HG03066 (cell line): ENCODE results near the gene RCCD1.
A peak's percentile ranks its signal among the peaks of the same experiment; 100 is the strongest.
"Not testable (repeated sequence)": the region's sequence is repeated elsewhere in the genome, so short reads cannot be mapped to it uniquely, and the experiment has no call there.

Experiments
- ATAC-seq: cut with Tn5 transposase; IDR thresholded peaks from one replicate; pipeline ENCODE4 v1.9.1; 2021; ENCODE audit warnings: low read depth; ENCODE audit not compliant: unreplicated experiment

RCCD1 gene, protein sequence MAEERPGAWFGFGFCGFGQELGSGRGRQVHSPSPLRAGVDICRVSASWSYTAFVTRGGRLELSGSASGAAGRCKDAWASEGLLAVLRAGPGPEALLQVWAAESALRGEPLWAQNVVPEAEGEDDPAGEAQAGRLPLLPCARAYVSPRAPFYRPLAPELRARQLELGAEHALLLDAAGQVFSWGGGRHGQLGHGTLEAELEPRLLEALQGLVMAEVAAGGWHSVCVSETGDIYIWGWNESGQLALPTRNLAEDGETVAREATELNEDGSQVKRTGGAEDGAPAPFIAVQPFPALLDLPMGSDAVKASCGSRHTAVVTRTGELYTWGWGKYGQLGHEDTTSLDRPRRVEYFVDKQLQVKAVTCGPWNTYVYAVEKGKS

DNA sequence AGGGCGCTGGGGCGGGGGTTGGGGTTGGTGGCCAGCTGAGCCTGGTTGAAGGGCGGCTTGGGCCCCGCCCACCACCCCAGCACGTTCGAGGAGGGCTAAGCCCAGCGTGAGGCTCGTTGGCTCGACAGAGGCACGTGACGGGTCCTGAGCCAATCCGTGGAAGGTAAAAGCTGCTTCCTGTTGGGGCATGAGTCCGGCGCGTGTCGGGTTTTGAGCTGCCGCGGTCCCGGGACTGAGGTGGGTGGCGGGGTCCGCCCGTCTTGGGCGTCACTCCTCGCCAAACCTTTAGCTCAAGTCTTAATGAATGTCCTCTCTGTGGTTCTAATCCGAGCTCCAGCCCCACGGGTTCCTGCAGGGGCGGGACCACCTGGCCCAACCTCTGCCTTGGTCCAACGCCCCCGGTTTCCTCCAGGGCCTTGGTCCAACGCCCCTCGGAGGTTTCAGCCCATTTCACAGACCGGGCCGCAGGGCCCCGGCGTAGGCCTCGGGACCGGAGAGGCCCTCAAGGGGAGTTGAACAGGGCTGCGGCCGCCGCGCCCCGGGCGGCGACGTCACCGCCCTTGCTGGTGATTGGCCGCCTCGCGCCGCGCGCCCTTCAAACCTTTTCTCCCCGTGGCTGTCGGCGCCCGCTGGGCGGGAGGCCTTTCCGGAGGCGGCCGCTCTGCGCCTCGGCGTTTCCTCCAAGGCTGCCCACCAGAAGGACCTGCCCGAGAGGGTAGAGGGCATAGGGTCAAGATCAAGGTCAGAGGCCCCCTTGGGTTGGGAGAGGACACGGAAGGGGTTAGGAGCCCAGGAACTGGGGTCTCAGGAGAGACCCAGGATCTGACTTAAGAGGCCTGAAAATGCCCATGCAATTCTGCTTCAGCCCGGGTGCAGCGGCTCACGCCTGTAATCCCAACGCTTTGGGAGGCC is at the start of gene RCCD1:
Gene RCCD1 (plus strand): TSS at position 173 of the 912 bp plus-strand sequence. CDS start 1,851 bp downstream, outside the sequence.
- peak; percentile 96 for ATAC-seq

- ATAC-seq = no peak
These were observed 49.1 kb upstream of the RCCD1 start for GRCh38 chr15:90905306-90906180.

DNA sequence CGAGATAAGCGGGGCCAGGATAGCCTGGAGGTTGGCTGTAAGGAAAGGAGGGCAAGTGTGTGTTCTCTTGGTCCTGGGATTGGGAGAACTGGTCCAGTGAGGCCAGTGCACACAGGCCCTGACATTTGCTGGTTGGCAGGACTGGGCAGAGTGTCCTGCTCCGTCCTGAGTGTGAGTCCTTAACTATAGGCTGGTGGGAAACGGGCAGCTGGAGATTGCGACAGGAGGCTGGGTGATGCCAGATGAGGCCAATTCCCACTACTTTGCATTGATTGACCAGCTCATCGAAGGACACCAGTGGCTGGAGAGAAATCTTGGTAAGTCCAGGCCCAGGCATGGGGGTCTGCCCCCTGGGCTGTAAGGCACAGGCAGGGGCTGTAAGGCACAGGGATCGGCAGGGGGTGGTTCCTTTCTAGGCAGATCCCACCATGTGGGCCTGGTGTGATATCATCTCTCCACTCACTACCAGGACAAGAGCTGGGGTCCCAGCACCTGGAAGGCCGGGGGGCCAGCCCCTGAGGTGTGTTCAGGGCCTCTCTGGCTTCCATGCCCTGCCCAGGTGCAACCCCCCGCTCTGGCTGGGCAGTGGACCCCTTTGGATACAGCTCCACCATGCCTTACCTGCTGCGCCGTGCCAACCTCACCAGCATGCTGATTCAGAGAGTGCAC is 48.4 kb upstream of the RCCD1 start:
- no peak for ATAC-seq

DNA sequence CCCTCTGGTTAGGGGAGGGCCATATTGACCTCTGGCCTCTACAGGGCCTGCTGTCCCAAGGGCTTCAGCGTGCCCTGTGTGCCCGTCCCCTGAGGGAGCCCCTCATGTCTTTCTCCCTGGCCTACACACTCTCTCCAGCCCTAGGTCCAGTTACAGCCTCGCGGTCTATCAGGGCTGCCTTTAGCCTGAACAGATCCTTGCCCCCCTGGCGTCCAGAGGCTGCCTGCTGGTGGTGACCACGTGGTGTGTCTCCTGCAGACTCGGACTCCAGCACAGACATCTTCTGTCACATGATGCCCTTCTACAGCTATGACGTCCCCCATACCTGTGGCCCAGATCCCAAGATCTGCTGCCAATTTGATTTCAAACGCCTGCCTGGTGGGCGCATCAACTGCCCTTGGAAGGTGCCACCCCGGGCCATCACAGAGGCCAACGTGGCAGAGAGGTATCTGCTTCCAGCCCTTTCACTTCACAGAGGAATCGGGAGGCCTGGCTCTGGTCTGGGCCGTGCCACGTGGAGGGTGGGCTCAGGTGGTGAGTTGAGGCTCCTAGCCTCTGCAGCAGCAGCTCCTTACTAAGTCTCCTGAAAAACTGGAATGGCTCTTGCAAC is 47.5 kb upstream of the RCCD1 start:
- no peak for ATAC-seq

GRCh38 chr15:90907838-90908507 is 46.7 kb upstream of the RCCD1 start:
- no peak for ATAC-seq

GRCh38 chr15:90909449-90909848 is 45.2 kb upstream of the RCCD1 start:
- ATAC-seq = not testable (repeated sequence)

- no peak for ATAC-seq
These were observed 44.7 kb upstream of the RCCD1 start for GRCh38 chr15:90909976-90910375.

GRCh38 chr15:90910441-90911301 is 44.0 kb upstream of the RCCD1 start:
- no peak for ATAC-seq

GRCh38 chr15:90911302-90911623 is 43.4 kb upstream of the RCCD1 start:
- no peak for ATAC-seq

GRCh38 chr15:90911906-90912769 is 42.5 kb upstream of the RCCD1 start:
- ATAC-seq = no peak

DNA sequence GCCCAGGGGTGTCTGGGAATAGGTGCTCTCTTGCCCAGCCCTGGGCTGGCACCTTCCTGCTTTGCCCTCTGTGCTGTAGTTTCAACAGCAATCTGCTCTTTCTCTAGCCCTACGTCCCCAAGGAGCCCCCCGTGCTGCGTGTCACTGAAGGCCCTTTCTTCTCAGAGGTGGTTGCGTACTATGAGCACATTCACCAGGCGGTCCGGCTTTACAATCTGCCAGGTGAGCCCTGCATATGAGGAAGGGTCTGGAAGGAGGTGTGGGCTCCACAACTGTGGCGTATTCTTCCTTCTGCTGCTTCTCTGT is 42.0 kb upstream of the RCCD1 start:
- no peak for ATAC-seq

GRCh38 chr15:90913398-90913944 is 41.2 kb upstream of the RCCD1 start:
- ATAC-seq = no peak

DNA sequence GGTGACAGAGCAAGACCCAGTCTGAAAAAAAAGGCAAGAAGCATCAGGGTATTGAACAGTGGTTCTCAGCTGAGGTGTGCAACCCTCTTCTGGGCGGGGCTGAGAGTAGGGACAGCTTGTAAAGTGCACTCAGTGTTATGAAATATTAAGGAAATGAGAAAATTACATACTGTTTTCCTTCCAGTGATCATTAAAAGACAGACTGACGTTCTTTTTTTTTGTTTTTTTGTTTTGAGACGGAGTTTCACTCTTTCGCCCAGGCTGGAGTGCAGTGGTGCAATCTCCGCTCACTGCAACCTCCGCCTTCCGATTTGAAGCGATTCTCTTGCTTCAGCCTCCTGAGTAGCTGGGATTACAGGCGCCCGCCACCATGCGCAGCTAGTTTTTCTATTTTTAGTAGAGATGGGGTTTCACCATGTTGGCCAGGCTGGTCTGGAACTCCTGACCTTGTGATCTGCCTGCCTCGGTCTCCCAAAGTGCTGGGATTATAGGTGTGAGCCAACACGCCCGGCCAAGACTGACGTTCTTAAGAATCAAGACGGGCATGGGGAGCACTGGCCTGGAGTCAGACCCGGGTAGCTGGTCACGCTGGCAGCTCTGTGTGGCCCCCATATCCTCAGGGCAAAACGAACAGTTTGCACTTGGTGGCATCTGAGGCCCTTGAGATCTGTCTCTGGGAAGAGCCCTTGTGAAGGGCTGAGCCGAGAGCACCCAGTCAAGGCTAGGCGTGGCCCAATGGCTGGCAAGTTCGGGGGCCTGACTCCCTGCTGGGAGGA is 40.2 kb upstream of the RCCD1 start:
- ATAC-seq = no peak

DNA sequence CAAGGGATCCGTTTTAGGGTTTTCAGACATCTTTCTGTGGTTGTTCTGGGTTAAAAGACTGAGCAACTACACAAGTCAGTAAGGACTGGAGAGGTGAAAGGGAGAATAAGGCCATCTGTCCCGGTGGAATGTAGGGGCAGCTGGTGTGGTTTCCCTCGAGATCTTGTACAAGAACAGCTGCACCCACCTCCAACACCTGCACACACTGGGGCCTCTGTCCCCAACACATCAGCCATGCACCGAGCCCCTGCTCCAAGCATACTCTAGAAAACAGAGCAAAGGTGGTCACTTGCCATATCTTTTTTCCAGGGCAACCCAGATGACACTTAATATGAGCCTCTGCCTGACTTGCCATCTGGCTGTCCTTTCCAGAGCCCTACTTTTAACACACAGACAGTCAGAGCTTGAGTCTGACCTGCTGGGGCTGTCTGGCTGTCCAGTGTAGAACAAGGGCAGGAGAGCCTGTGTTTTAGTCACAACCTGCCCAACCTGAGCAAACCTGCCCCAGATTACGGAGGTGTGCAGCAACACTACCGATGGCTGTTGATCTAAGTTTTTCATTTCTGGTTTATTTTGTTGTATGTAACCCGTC is 39.4 kb upstream of the RCCD1 start:
- no peak for ATAC-seq

- ATAC-seq = no peak
These were observed 38.8 kb upstream of the RCCD1 start for GRCh38 chr15:90915808-90916440.

DNA sequence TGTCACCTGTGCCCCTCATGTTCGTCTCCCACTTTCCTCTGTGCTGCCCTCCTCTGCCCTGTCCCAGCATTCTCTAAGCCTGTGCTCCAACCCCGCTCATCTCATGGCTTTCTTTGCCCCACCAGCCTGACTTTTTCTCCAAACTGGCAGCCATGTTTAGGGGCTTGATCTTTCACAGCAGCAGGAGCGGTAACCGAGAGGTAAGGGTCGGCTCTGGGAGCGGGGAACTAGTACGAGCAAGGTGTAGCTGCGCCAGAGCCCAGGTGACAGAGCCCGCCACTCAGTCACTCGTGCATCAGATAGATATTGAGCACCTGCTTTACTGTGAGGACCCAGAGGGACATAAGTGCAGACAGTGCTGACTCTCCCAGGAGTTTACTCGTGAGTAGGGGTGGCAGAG is 38.2 kb upstream of the RCCD1 start:
- no peak for ATAC-seq
